ENCODE data around the gene PSME3IP1.

Gene PSME3IP1

GRCh38 chr16:57166951-57167350 lies 18.9 kb downstream of the PSME3IP1 start:
- DNase-seq = no peak

GRCh38 chr16:57166451-57166850 lies 19.4 kb downstream of the PSME3IP1 start:
- no peak for DNase-seq

GRCh38 chr16:57165938-57166337 lies 19.9 kb downstream of the PSME3IP1 start:
- DNase-seq = no peak

GRCh38 chr16:57165483-57165882 lies 20.4 kb downstream of the PSME3IP1 start:
- no peak for DNase-seq

GRCh38 chr16:57163842-57164241 lies 22.0 kb downstream of the PSME3IP1 start:
- DNase-seq = no peak

GRCh38 chr16:57159447-57159846 lies 26.4 kb downstream of the PSME3IP1 start:
- no peak for DNase-seq

- no peak for DNase-seq
These were observed 28.3 kb downstream of the PSME3IP1 start for GRCh38 chr16:57157533-57157932.

GRCh38 chr16:57156351-57156703 lies 29.5 kb downstream of the PSME3IP1 start:
- no peak for DNase-seq

GRCh38 chr16:57155702-57156350 lies 30.0 kb downstream of the PSME3IP1 start:
- DNase-seq = no peak

GRCh38 chr16:57153841-57154240 lies 32.0 kb downstream of the PSME3IP1 start:
- no peak for DNase-seq

- no peak for DNase-seq
These were observed 33.4 kb downstream of the PSME3IP1 start for GRCh38 chr16:57152096-57153093.

- no peak for DNase-seq
These were observed 34.5 kb downstream of the PSME3IP1 start for GRCh38 chr16:57151369-57151768.

GRCh38 chr16:57150682-57151330 lies 35.0 kb downstream of the PSME3IP1 start:
- DNase-seq = no peak

- DNase-seq = no peak
These were observed 36.4 kb downstream of the PSME3IP1 start for GRCh38 chr16:57149391-57149790.

GRCh38 chr16:57148481-57148880 lies 37.4 kb downstream of the PSME3IP1 start:
- no peak for DNase-seq

GRCh38 chr16:57147381-57148221 lies 38.2 kb downstream of the PSME3IP1 start:
- no peak for DNase-seq

- DNase-seq = no peak
These were observed 39.1 kb downstream of the PSME3IP1 start for GRCh38 chr16:57146735-57147134.

GRCh38 chr16:57146040-57146647 lies 39.7 kb downstream of the PSME3IP1 start:
- no peak for DNase-seq

- no peak for DNase-seq
These were observed 40.5 kb downstream of the PSME3IP1 start for GRCh38 chr16:57145046-57146021.

- no peak for DNase-seq
These were observed 41.8 kb downstream of the PSME3IP1 start for GRCh38 chr16:57144027-57144426.
